ENCODE data around the gene ITGAV.

The ITGAV gene

GRCh38 chr2:186683341-186683740 is 93.5 kb downstream of the ITGAV start:
- no peak for DNase-seq

DNA sequence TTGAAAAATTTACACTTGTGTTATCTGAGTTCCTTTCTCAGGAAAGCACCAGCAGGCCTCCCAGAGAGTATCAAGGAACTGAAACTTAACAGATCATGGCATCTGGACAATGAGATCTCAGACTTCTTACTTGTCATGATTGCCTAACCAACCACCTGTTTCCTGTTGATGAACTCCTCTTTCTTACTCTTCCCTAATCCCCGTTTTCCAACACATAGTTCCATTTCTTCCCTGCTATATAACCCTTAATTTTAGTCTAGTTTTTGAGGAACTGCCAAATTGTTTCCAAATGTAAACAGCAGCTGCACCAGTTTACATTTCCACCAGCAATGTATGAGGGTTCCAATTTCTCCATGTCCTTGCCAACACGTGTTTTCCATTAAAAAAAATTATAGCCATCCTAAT is 98.0 kb downstream of the ITGAV start:
- DNase-seq, result peak in 1 of 2 experiments; percentile 6

DNA sequence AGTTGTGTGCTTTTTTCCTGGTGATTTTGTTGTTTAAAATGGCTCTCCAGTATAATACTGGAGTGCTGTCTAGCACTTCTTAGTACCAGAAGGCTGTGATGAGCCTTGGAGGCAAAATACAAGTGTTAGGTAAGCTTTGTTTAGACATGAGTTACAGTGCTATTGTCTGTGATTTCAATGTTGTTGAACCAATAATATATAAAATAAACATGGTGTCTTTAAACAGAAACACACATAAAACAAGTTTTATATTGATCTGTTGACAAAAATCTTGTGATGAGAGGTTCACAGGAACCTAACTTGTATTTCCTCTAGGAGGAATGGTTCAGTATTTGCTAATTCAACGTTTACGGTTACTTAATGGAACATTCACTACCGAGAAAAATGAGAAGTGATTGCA is 99.0 kb downstream of the ITGAV start:
- no peak for DNase-seq

DNA sequence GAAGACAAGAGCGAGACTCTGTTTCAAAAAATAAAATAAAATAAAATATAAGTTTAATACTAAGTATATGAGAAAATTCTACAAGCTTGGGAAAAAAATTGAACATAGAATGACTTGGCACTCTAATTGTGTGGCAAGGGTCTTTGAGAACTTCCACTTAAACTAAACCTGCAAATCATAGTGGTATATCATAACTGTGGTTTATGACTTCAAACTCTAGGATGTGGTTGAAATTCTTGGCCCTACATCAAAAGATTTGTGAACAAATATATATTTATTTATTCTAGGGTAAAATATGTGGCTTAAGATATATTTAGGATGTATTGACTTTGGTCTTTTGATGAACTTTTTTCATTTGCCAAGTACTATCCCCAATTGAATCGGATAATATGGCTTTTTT is 100.9 kb downstream of the ITGAV start:
- no peak for DNase-seq

- DNase-seq, result no peak
These were observed 101.4 kb downstream of the ITGAV start for GRCh38 chr2:186691231-186691630.

DNA sequence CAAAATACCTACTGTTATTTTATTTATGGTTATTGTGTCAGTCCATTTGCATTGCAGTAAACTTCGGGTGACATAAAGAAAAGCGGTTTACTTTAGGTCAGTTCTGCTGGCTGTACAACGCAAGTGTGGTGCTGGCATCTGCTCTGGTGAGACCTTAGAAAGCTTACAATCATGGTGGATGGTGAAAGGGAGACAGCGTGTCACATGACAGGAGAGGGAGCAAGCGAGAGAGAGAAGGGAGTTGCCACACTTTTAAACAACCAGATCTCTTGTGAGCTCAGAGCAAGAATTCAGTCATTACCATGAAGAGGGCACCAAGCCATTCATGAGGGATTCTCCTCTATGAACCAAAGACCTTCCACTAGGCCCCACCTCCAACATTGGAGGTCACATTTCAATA is 102.0 kb downstream of the ITGAV start:
- no peak for DNase-seq

DNA sequence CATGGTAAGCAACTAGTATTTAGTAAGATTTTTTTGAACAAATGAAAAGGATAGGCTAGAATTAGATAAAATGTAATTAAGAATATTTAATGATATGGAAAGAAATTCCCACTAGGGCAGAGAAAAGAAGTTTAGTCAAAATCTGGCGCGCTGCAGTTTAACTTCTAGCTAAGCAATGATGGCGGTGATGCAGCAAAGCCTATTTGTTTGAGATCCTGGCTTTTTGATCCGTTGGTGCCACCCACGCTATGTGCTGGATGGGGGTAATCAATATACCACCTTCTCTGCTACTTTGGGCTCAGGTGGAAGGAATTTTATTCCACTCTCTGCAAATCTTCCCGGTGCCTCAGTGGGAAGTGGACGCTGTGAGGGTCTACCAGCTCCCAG is 103.6 kb downstream of the ITGAV start:
- DNase-seq, result no peak

DNA sequence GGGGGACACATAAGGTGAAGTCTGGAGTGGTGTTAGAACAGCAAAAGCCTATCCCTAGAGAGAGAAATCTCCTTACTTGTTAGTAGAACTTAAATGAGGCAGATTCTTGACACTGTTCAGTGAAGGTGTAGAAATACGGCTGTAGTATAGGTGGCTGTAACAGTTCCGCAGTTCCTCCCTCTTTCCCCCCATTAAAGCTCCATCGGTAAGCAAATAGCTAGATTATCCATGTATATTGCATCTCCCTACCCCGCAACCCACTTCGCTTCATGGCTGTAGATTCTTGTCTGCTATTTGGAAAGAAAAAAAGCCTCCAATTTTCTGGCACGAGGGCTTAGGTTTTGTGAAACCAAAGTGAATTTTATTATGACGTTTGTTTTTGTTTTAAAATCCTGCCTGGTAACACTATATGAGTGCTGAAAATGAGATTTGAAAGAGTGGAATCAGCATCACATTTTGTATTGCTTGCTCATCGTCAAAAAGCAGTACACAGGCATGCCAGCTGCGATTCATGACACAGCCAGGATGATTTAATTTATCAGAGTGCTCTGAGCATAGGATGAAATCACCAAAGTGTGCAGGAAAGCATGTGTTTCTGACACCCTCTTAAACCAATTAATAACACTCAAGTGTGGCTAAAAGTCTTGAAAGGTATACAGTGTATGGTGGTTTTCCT is 105.4 kb downstream of the ITGAV start:
- peak; percentile 82 to 94 for DNase-seq

- DNase-seq, result no peak
These were observed 106.4 kb downstream of the ITGAV start for GRCh38 chr2:186696290-186696689.

- no peak for DNase-seq
These were observed 106.9 kb downstream of the ITGAV start for GRCh38 chr2:186696804-186697203.

DNA sequence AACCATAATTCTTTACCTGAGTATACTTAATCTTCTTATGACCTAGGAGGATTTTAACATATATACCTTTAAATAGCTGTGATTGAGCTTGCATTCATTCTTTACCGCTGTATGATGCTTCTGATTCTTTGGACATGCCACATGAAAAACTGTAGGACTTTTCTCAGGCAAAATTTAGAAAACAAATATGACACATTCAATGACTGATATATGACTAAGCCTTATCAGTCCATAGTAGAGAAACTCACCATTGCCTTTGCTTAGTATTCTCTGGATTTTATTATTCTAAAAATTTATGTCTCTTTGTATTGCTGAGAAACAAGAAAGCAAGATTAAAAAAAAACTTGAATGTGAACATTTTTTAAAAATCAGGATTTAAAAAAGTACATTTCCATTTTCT is 107.7 kb downstream of the ITGAV start:
- DNase-seq, result no peak

DNA sequence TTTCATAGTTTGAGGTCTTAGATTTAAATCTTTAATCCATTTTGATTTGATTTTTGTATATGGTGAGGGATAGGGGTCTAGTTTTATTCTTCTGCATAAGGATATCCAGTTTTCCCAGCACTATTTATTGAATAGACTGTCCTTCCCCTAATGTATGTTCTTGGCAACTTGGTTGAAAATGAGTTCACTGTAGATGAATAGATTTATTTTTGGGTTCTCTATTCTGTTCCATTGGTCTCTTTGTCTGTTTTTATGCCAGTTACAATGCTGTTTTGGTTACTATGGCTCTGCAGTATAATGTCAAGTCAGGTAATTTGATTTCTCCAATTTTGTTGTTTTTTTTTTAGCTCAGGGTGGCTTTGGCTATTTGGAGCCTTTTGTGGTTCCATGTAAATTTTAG is 109.9 kb downstream of the ITGAV start:
- no peak for DNase-seq

- no peak for DNase-seq
These were observed 112.2 kb downstream of the ITGAV start for GRCh38 chr2:186702006-186702405.

GRCh38 chr2:186702501-186702900 is 112.6 kb downstream of the ITGAV start:
- no peak for DNase-seq

DNA sequence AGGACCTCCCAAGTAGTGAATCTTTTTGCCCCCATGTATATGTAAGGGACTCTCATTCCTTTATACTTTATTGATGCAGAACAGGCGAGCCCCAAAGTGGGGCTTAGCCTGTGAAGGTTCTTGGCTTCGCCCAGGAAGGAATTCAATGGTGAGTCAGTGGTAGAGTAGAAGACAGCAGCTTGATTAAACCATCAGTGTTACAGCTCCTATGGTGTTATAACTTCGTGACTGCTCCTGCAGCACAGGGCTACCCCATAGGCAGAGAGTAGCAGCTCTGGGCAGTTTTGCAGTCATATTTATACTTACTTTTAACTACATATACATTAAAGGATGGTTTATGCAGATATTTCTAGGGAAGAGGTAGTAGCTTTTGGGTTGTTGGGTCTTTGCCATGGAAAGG is 115.0 kb downstream of the ITGAV start:
- DNase-seq, result no peak

GRCh38 chr2:186709529-186710450 is 119.9 kb downstream of the ITGAV start:
- DNase-seq, result peak; percentile 69 to 89

DNA sequence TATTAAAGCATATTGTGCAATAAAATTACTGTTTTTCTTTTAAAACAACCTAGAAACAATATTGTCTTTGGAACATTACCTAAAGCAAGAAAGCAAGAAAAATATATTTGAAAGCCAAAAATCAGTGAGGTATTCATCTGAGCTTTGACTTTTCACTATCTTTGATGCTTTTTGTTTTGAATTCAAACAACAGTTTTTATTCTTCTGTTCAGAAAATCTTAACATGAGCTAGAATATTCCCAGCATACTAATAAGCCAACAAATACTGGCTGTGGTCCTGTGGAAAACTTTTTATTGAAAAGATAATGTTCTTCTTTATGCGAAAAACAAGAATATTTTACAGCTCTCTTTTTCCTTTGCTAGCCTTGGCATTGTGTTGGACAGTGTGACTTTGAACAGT is 123.8 kb downstream of the ITGAV start:
- DNase-seq, result no peak

DNA sequence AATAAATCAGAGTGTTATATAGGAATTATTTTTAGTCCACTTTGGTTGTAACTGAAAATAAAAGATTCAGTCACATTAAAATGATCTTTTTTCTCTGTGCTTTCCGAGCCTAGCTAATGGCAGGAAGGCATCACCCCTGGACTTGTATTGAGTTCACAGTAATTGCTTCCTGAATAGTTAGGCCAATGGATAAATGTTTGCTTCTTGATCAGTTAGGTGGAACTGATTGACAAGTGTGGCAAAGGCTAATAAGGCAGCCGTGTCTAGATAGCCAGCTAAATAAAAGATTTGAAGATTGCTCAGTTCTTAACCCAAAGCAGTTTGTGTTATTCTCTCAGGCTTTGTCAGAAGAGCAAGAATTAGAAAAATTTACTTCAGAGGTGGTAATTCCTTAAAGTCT is 124.8 kb downstream of the ITGAV start:
- DNase-seq, result no peak

- DNase-seq, result no peak
These were observed 126.1 kb downstream of the ITGAV start for GRCh38 chr2:186716004-186716403.

DNA sequence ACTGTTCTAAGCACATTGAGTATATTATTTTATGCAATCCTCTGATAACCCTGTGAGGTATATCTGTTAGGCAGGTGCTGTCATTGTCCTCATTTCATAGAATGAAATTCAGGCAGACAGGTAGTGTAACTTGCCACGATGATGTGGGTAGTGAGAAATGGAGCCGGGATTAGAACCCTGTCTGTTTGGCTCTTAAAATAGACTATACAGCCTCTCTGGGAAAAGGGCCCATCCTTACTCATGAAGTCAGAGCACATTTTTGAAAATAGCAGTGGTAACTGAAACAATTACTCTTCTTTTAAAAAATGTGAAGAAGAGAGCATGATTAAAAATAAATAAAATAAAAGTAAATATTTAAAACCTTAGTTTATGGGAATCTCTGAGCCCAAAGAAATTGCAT is 127.0 kb downstream of the ITGAV start:
- no peak for DNase-seq

- peak in 1 of 2 experiments; percentile 13 for DNase-seq
These were observed 127.6 kb downstream of the ITGAV start for GRCh38 chr2:186717320-186718007.

GRCh38 chr2:186718122-186718521 is 128.3 kb downstream of the ITGAV start:
- DNase-seq, result no peak

GRCh38 chr2:186718903-186719302 is 129.0 kb downstream of the ITGAV start:
- DNase-seq, result no peak

DNA sequence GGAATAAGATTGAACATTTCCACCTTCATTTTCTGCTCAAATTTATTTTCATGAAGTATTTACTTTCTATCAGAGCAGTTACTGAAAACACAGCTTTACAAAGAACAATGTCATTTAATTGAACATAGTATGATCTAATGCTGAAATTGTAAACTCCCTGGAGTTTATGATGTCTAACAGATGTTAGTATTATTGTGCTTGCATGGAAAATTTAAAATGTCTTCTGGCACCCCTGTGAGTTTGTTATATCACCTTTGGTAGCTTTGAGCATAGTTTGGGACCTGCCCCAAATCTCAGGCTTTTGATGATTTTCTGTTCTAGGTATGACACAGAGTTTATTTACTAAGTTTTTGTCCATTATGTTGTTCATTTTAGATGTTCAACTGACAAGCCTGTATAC is 132.1 kb downstream of the ITGAV start:
- no peak for DNase-seq

All from NCI-H524 (cell line).